ENCODE results near the gene KDSR. TPM values are rescaled to one million over a fixed set of nuclear protein-coding genes. Genes with fewer than 3 reads are reported as not detected.
A peak's percentile ranks its signal among the peaks of the same experiment; 100 is the strongest.

Gene KDSR
- total RNA-seq, 4 donors from 2014 or later = 13.1 to 37.2 (median 28.3) TPM

DNA sequence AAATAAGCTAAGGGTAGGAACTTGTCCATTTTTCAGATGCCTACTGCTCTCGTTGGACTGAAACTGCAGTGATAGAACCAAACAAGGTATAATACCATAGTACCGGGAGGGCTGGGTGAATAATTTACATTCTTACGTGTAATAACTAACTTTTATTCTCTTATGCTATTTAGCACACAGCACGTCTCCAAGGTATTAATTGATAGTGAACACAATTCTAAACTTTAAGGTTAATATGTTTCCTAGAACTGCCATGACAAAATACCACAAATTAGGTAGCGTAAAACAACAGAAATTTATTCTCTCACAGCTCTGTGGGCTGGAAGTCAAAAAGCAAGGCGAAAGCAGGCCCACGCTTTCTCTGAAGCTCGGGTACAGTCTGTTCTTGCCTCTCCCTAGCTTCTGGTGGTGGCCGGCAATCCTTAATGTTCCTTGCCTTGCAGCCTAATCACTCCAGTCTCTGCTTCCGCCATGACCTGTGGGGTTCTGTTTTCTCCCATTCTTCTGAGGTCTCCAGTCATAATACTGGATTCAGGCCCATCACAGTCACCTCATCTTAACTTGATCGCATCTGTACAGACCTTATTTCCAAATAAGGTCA, 41.8 kb downstream of the KDSR start:
- intact Hi-C loops (cut with DNase I; ENCODE audit: low total_unique reads) = loop anchor here (5.0 kb wide), 1 partner anchor 1033 kb away; no protein-coding TSS in a partner anchor
- no peaks in the 10 kb centered on the region for H3K27me3 ChIP-seq
- no peak overlapping the region for H3K27ac ChIP-seq
- in situ Hi-C loops (cut with MboI; ENCODE audit: low pct_ligation_motif_present in 1 of 4, low pct_unique_long_range_greater_than_20kb in 1 of 4, low sequenced_read_pairs in 3 of 4) = loop anchor here (5.0 to 25.0 kb wide), 5 partner anchors 112 to 613 kb away; partner anchors contain the start of gene PHLPP1 (in 1 of the 4)
- no peak for DNase-seq
- no peaks in the 10 kb centered on the region for H3K9me3 ChIP-seq
- no peaks in the 10 kb centered on the region for H3K36me3 ChIP-seq
- 78 to 88% methylated on average over 8 to 11 of the region's 11 CpGs for WGBS, 2 donors (ENCODE audit: low coverage in 1 of 2)
- no peak for TF ChIP-seq POLR2AphosphoS5 (IDR thresholded peaks at IDR 0.05)
- TF ChIP-seq EP300 (IDR thresholded peaks at IDR 0.05; ENCODE audit: low read depth) = no peak
- TF ChIP-seq, protein P1, sequence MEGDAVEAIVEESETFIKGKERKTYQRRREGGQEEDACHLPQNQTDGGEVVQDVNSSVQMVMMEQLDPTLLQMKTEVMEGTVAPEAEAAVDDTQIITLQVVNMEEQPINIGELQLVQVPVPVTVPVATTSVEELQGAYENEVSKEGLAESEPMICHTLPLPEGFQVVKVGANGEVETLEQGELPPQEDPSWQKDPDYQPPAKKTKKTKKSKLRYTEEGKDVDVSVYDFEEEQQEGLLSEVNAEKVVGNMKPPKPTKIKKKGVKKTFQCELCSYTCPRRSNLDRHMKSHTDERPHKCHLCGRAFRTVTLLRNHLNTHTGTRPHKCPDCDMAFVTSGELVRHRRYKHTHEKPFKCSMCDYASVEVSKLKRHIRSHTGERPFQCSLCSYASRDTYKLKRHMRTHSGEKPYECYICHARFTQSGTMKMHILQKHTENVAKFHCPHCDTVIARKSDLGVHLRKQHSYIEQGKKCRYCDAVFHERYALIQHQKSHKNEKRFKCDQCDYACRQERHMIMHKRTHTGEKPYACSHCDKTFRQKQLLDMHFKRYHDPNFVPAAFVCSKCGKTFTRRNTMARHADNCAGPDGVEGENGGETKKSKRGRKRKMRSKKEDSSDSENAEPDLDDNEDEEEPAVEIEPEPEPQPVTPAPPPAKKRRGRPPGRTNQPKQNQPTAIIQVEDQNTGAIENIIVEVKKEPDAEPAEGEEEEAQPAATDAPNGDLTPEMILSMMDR (IDR thresholded peaks at IDR 0.05) = no peak
- TF ChIP-seq POLR2A (IDR thresholded peaks at IDR 0.05) = no peak
- H3K4me1 ChIP-seq = peaks cover 0 to 16% (median 5%) of the 10 kb centered on the region in 4 donors
- H3K4me3 ChIP-seq = no peak overlapping the region

DNA sequence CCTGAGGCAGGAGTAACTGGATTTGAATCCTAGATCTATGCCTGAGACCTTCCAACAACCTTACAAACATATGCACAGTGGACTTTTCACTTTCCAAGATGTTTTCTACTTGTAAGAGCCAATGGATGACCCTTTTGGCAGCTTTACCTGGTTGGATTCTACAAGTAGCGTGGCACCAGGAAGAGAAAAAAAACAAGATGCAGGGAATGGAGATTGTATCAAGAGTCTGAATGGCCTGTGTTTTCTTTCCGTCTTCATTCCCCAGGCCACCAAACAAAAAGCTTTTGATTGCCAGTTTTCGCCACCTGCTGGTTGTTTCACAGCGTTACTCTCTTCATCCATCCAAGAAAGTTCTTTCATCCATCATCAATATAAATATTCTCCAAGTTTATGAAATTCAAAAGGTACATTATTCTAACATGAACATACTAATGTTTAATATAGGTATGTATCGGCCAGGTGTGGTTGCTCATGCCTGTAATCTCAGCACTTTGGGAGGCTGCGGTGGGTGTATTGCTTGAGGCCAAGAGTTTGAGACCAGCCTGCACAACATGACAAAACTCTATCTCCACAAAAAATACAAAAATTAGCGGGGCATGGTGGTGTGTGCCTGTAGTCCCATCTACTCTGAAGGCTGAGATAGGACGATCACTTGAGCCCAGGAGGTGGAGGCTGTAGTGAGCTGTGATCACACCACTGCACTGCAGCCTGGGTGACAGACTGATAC, 43.9 kb downstream of the KDSR start:
- Histone ChIP-seq H3K9me3 (no peaks in the 10 kb centered on the region), H3K4me3 (no peak overlapping the region), H3K36me3 (no peaks in the 10 kb centered on the region), H3K4me1 (peaks cover 0 to 16% (median 10%) of the 10 kb centered on the region in 4 donors), H3K27me3 (no peaks in the 10 kb centered on the region), H3K27ac (peak overlapping the region; percentile 26 to 47 (median 38))
- intact Hi-C loops (cut with DNase I; ENCODE audit: low total_unique reads) = loop anchor here (2.0 to 5.0 kb wide), 2 partner anchors 191 to 306 kb away; no protein-coding TSS in a partner anchor
- DNase-seq = peak; percentile 72
- in situ Hi-C loops (cut with MboI; ENCODE audit: low pct_ligation_motif_present in 1 of 4, low pct_unique_long_range_greater_than_20kb in 1 of 4, low sequenced_read_pairs in 3 of 4) = loop anchor here in 2 of 4 donors (10.0 kb wide), 2 partner anchors 188 to 308 kb away; no protein-coding TSS in a partner anchor
- TF ChIP-seq, protein P1 (IDR thresholded peaks at IDR 0.05) = peak; percentile 76 to 90 (median 78)
- no peak for TF ChIP-seq POLR2AphosphoS5 (IDR thresholded peaks at IDR 0.05)
- WGBS, 2 donors (ENCODE audit: low coverage in 1 of 2) = 26 to 28% methylated on average over 7 to 8 of the region's 8 CpGs

DNA sequence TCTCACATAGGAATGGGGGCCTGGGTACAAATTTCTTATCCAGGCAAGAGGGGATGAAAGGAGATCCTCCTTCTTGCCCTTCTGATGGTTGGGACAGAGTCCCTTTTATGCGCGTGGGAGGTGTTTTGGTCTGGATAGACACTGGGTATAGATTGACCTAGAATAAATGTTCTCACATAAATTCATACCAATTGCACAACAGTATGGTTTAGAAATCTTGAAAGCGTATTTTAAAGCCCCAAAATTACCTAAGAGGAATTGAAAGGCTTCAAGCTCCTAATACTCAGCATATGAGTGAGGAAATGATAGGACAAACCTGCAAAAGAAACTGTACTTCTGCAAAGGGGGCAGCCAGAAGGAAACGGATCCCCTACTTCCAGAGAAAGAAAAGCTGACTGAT, 44.8 kb downstream of the KDSR start:
- intact Hi-C loops (cut with DNase I; ENCODE audit: low total_unique reads) (loop anchor here (2.0 to 5.0 kb wide), 2 partner anchors 190 to 305 kb away; no protein-coding TSS in a partner anchor), in situ Hi-C loops (cut with MboI; ENCODE audit: low pct_ligation_motif_present in 1 of 4, low pct_unique_long_range_greater_than_20kb in 1 of 4, low sequenced_read_pairs in 3 of 4) (loop anchor here in 2 of 4 donors (10.0 kb wide), 2 partner anchors 187 to 307 kb away; no protein-coding TSS in a partner anchor)
- no peaks in the 10 kb centered on the region for H3K9me3 ChIP-seq
- H3K4me3 ChIP-seq = no peak overlapping the region
- no peak for DNase-seq
- no peaks in the 10 kb centered on the region for H3K36me3 ChIP-seq
- H3K4me1 ChIP-seq = peaks cover 0 to 21% (median 14%) of the 10 kb centered on the region in 4 donors
- H3K27ac ChIP-seq = peak overlapping the region; percentile 26 to 47 (median 38)
- WGBS, 2 donors (ENCODE audit: low coverage in 1 of 2) = 71 to 82% methylated on average over 4 of the region's 4 CpGs
- no peak for TF ChIP-seq EP300 (IDR thresholded peaks at IDR 0.05; ENCODE audit: low read depth)
- TF ChIP-seq, protein P1 (IDR thresholded peaks at IDR 0.05) = no peak
- TF ChIP-seq POLR2A (IDR thresholded peaks at IDR 0.05) = no peak
- no peak for TF ChIP-seq POLR2AphosphoS5 (IDR thresholded peaks at IDR 0.05)
- no peaks in the 10 kb centered on the region for H3K27me3 ChIP-seq

DNA sequence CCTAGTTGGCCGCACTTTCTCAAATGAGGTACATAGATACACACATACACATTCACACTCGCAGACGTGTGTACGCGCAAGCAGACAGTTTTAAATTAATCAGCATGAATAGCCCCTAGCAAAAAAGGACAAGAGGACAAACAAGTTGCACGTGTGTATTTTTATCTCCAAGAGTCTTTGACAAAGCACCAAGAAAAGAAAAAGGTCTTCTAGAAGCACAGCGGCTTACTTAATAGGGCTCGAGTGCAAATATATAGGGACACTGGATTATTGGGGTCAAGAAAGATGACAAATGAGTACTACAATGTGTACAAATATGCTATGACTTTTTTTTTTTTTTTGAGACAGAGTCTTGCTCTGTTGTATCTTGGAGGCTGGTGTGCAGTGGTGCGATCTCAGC, 45.7 kb downstream of the KDSR start:
- H3K27ac ChIP-seq = peak overlapping the region; percentile 91 to 94 (median 92)
- peaks cover 3 to 29% (median 20%) of the 10 kb centered on the region in 4 donors for H3K4me1 ChIP-seq
- no peaks in the 10 kb centered on the region for H3K36me3 ChIP-seq
- WGBS, 2 donors (ENCODE audit: low coverage in 1 of 2) = 79 to 83% methylated on average over 8 to 9 of the region's 9 CpGs
- H3K4me3 ChIP-seq = no peak overlapping the region
- DNase-seq = no peak
- no peak for TF ChIP-seq EP300 (IDR thresholded peaks at IDR 0.05; ENCODE audit: low read depth)
- TF ChIP-seq POLR2A (IDR thresholded peaks at IDR 0.05) = no peak
- TF ChIP-seq POLR2AphosphoS5 (IDR thresholded peaks at IDR 0.05) = no peak
- in situ Hi-C loops (cut with MboI; ENCODE audit: low pct_ligation_motif_present in 1 of 4, low pct_unique_long_range_greater_than_20kb in 1 of 4, low sequenced_read_pairs in 3 of 4) (loop anchor here in 2 of 4 donors (10.0 kb wide), 2 partner anchors 186 to 306 kb away; no protein-coding TSS in a partner anchor), intact Hi-C loops (cut with DNase I; ENCODE audit: low total_unique reads) (loop anchor here (5.0 kb wide), 1 partner anchor 189 kb away; no protein-coding TSS in a partner anchor)
- no peaks in the 10 kb centered on the region for H3K9me3 ChIP-seq
- no peaks in the 10 kb centered on the region for H3K27me3 ChIP-seq
